ENCODE measurements around the gene NBL1.

NBL1 gene

DNA sequence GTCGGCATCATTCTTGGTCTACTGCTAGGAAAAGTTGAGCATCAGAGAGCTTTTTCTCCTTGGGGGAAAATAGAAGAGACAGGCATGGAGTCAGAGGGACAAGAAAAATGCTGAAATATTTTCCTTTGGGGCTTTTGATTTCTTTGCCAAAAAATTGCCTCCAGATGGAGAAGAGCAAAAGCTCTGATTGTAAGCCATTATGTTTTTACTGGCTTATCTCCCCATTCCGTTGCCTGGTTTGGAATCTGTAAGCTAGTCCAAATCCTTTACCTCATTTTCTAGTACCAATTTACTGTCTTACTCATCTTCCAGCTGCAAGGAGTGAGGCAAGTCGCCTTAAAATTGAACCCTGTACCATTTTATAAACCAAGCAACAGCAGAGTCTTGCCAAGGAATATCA is 23.3 kb upstream of the NBL1 start:
- in situ Hi-C loops (cut with MboI; ENCODE audit: low pct_unique_long_range_greater_than_20kb, low sequenced_read_pairs, unreplicated experiment): no loop called here

DNA sequence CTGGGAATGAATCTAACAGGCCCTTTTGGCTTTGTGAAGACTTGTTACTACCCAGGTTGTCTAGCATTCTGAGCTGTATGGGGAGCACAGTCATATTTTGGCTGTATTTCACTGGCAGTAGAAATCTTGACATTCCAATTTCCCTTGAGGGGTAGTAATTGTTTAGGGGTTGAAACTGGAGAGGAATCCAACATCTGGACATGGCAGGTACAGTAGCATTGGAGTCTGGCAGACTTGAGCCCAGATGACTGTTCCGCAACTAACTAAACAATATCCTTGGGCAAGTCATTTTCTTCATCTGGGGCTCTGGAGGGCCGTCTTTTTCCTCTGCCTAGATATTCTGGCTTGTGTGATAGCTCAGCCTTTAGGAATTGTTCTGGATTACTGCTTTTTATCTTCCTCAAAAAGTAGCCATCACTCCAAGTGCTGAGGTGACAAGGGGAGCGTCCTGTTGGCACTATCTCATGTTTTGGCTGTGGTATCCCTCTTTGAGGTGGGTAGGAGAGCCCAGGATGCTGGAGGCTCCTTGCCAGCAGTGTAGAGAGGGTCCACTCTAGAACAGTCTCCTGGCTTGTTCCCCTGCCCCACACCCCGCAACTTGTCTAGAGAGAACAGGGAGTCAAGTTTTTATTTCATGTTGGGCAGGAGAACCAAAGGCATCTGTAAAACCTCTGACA is 22.7 kb upstream of the NBL1 start:
- TF ChIP-seq, protein P1, sequence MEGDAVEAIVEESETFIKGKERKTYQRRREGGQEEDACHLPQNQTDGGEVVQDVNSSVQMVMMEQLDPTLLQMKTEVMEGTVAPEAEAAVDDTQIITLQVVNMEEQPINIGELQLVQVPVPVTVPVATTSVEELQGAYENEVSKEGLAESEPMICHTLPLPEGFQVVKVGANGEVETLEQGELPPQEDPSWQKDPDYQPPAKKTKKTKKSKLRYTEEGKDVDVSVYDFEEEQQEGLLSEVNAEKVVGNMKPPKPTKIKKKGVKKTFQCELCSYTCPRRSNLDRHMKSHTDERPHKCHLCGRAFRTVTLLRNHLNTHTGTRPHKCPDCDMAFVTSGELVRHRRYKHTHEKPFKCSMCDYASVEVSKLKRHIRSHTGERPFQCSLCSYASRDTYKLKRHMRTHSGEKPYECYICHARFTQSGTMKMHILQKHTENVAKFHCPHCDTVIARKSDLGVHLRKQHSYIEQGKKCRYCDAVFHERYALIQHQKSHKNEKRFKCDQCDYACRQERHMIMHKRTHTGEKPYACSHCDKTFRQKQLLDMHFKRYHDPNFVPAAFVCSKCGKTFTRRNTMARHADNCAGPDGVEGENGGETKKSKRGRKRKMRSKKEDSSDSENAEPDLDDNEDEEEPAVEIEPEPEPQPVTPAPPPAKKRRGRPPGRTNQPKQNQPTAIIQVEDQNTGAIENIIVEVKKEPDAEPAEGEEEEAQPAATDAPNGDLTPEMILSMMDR (IDR thresholded peaks at IDR 0.05; ENCODE audit: extremely low read depth, insufficient read depth, missing control alignments): no peak
- no peak for DNase-seq (ENCODE audit: low spot score)
- in situ Hi-C loops (cut with MboI; ENCODE audit: low pct_unique_long_range_greater_than_20kb, low sequenced_read_pairs, unreplicated experiment): no loop called here

More for the DNA sequence above, 23.3 kb upstream of the NBL1 start:
- TF ChIP-seq, protein P1 (IDR thresholded peaks at IDR 0.05; ENCODE audit: extremely low read depth, insufficient read depth, missing control alignments): no peak
- no peak for DNase-seq (ENCODE audit: low spot score)

- in situ Hi-C loops (cut with MboI; ENCODE audit: low pct_unique_long_range_greater_than_20kb, low sequenced_read_pairs, unreplicated experiment): no loop called here
- no peak for DNase-seq (ENCODE audit: low spot score)
- TF ChIP-seq, protein P1 (IDR thresholded peaks at IDR 0.05; ENCODE audit: extremely low read depth, insufficient read depth, missing control alignments): no peak
Observed at GRCh38 chr1:19622204-19622603, 21.9 kb upstream of the NBL1 start.

- in situ Hi-C loops (cut with MboI; ENCODE audit: low pct_unique_long_range_greater_than_20kb, low sequenced_read_pairs, unreplicated experiment): no loop called here
- TF ChIP-seq, protein P1 (IDR thresholded peaks at IDR 0.05; ENCODE audit: extremely low read depth, insufficient read depth, missing control alignments): no peak
- no peak for DNase-seq (ENCODE audit: low spot score)
Observed at GRCh38 chr1:19623523-19623922, 20.6 kb upstream of the NBL1 start.

DNA sequence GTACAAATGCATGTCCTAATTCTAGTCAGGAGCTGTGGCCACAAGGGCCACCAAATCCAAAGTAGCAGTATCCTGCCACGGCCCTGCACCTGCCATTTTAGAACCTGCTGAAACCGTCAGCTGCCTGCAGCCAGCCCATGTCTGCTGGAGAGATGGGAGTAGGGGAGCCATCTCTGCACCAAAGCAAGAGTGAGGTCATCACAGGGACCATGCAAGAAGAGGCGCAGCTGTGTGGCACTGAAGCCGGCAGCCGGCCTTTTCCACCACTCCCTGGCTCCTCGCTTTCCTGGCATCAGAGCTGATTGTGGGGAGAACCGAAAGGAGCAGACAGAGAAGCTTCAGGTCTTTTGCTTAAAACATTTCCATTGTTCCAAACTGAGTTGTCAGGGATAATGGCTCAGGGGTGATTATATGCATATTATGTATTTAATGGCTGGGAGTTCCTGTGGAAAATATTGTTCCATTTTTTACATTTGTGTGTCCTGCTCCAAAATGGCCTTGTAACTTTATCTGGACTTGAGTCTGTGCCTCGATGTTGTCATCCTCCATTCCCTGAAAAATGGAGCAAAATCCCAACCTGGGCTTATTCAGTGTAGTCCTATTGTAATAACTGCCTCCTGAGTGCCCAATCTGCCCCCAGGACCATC is 18.7 kb upstream of the NBL1 start:
- in situ Hi-C loops (cut with MboI; ENCODE audit: low pct_unique_long_range_greater_than_20kb, low sequenced_read_pairs, unreplicated experiment): no loop called here
- TF ChIP-seq, protein P1 (IDR thresholded peaks at IDR 0.05; ENCODE audit: extremely low read depth, insufficient read depth, missing control alignments): no peak
- DNase-seq (ENCODE audit: low spot score): no peak

DNA sequence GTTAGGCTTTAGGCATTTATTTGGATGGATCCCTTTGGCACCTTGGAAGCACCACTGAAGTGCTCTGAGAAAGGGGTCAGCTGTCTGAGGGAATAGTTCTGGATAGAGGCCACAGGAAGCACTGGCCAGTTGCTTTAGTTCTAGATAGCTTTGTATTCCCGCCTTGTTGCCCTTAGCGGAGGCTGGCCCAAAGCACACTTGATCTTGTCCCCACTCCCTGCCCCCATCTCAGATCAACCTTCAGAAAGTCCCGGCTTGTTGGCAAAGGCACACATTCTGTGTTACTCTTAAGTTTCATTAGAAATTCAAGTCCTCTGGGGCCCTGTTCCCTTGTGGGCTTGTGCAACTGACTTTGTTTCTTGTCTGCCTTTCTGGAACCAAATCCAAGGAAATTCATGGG is 15.2 kb upstream of the NBL1 start:
- in situ Hi-C loops (cut with MboI; ENCODE audit: low pct_unique_long_range_greater_than_20kb, low sequenced_read_pairs, unreplicated experiment): no loop called here
- no peak for DNase-seq (ENCODE audit: low spot score)
- TF ChIP-seq, protein P1 (IDR thresholded peaks at IDR 0.05; ENCODE audit: extremely low read depth, insufficient read depth, missing control alignments): no peak
